K562 (cell line): ENCODE data around the gene EHD2. TPM values are rescaled to one million over a fixed set of nuclear protein-coding genes. Genes with fewer than 3 reads are reported as not detected.

Experiments
- ELF4 ChIP-seq: fragments of 450-650 bp; formaldehyde crosslinking; IDR thresholded peaks from 2 replicates; pipeline ENCODE4 v1.4.0; 2022; ENCODE audit warnings: missing genetic modification characterization
- ELK1 ChIP-seq: sonication (generic); formaldehyde crosslinking; IDR thresholded peaks from 2 replicates; pipeline ENCODE4 v1.8.1; 2022; ENCODE audit warnings: missing genetic modification reagents
- GTF2E2 ChIP-seq: fragments of 200-800 bp; sonication (Bioruptor generic); IDR thresholded peaks from 2 replicates; pipeline ENCODE4 v1.6.1; 2016; ENCODE audit warnings: missing genetic modification characterization, missing compliant biosample characterization
- MGA ChIP-seq: fragments of 450-650 bp; IDR thresholded peaks from 2 replicates; pipeline ENCODE4 v1.6.1; 2016; ENCODE audit warnings: mild to moderate bottlenecking, moderate library complexity
- polyA plus RNA-seq, 8 experiments: library from polyadenylated mRNA; depleted of rRNA in 4 of 8; stranded (reverse) in 5 of 8; unstranded in 3 of 8; fragments of >200 nt; fragmentation: Nextera tagmentation in 2 of 8; fragmentation: Illumina TruSeq in 1 of 8; extraction: Ambion mirVana in 2 of 8; extraction: Trizol in 1 of 8; gene quantifications; 2 replicates each; pipeline versions ENCODE4 v1.2.1 to v1.2.3, GENCODE V29; 2011 to 2014; ENCODE audit warnings: inconsistent platforms in 1 of 8, missing spikeins in 1 of 8
- total RNA-seq, 7 experiments: library from RNA; depleted of rRNA in 6 of 7; stranded (reverse); fragments of >200 nt in 6 of 7; fragmentation: Illumina TruSeq in 2 of 7; extraction: Trizol in 2 of 7; gene quantifications; 2 replicates each; pipeline versions ENCODE4 v1.2.1 to v1.2.3, GENCODE V29; 2011 to 2021; ENCODE audit warnings: low replicate concordance in 1 of 7

EHD2 gene
- total and polyA plus RNA-seq, 9 of the 15 experiments (the other 6 are each of a cell fraction or from before 2014, with no cell fraction given): 1.7 to 32.2 (median 3.0) TPM

GRCh38 chr19:47663911-47664771 is 49.1 kb upstream of the EHD2 start (continued):
- TF ChIP-seq MGA: no peak
- TF ChIP-seq GTF2E2 (tag): no peak
- TF ChIP-seq ELF4 (CRISPR knock-in tag): no peak
- no peak for TF ChIP-seq ELK1
